GM13977 (cell line): ENCODE results near the gene RTN1.

Experiments used
- DNase-seq: peaks from one replicate; pipeline ENCODE4 v3.0.0; 2012; ENCODE audit warnings: low spot score
- CTCF ChIP-seq: IDR thresholded peaks from 2 replicates; pipeline ENCODE4 v1.5.1; 2012; ENCODE audit warnings: mild to moderate bottlenecking, control low read depth; ENCODE audit not compliant: insufficient read depth; ENCODE audit errors: extremely low read depth, missing control alignments
- in situ Hi-C: fragments of 300-500 bp; cut with MboI; formaldehyde crosslinking; loops from one replicate; pipeline ENCODE4 v1.12.0; 2022; ENCODE audit warnings: low sequenced_read_pairs, low pct_unique_long_range_greater_than_20kb, mixed read lengths, inconsistent platforms; ENCODE audit not compliant: unreplicated experiment

RTN1 gene

DNA sequence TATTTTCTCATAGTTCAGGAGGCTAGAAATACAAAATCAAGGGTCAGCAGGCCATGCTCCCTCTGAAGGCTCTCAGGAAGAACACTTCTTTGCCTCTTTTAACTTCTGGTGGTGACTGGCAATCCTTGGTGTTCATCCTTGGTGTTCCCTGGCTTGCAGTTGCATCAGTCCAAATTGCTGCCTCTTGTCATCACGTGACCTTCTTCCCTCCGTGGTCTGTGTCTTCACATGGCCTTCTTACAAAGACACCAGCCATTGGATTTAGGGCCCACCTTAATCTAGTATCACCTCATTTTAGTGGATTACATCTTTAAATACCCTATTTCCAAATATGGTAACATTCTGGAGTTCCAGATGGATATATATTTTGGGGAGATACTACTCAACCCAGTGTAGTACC lies 41.9 kb upstream of the RTN1 start:
- no peak for DNase-seq
- TF ChIP-seq CTCF: no peak
- in situ Hi-C loops: no loop called here

DNA sequence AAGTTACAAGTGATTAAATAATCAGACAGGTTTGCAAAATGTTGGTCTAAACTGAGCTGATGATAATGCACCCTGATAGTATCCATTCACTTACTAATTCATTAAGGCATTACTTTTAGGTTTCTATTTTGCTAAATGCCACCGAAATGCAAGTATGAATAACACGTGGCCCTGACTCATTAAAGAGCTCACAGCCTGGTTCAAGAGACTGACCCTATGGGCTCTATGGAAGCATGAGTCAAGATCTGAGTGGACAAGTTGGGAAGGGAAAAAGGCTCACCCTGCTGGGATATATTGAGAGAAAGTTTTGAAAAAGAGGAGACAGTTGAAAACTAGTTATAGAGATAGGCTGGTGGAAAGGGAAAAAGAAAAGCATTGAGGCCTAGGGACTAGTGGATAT lies 34.6 kb upstream of the RTN1 start:
- TF ChIP-seq CTCF: no peak
- in situ Hi-C loops: no loop called here
- no peak for DNase-seq

- no peak for TF ChIP-seq CTCF
- in situ Hi-C loops: no loop called here
- DNase-seq: no peak
Observed at GRCh38 chr14:59904184-59904583, 33.6 kb upstream of the RTN1 start.

GRCh38 chr14:59900556-59900955 lies 30.0 kb upstream of the RTN1 start:
- DNase-seq: no peak
- in situ Hi-C loops: no loop called here
- no peak for TF ChIP-seq CTCF

DNA sequence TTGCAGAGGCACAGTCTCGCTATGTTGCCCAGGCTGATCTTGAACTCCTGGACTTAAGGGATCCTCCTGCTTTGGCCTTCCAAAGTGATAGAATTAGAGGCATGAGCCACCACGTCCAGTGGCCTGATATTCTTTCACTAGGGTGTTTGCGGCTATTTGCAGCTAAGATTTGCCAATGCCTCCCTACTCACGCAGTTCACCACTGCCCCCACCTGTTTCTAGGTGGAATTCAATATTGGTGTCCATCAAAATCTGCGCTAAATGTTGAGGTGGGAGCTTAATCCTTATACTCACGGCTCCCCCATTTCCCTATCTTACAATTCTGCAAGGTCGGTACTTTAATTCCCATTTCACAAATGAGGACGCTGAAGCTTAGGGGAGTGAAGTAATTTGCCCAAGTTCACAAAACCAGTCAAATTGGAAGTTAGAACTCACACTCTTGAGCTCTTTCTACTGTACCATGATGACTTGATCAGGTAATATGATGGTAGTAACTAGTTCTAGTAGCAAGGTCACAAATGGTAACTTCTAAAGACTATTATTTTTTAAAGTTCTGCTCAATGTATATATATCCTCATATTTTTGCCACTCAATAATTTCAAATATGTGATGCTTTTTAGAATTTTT lies 27.3 kb upstream of the RTN1 start:
- peak; percentile 22 for DNase-seq
- peak; percentile 56 for TF ChIP-seq CTCF
- in situ Hi-C loops: loop anchor here (25.0 kb wide), 1 partner anchor 261 kb away; no protein-coding TSS in a partner anchor

GRCh38 chr14:59895721-59896120 lies 25.1 kb upstream of the RTN1 start:
- DNase-seq: no peak
- in situ Hi-C loops: loop anchor here (25.0 kb wide), 1 partner anchor 258 kb away; no protein-coding TSS in a partner anchor
- no peak for TF ChIP-seq CTCF

DNA sequence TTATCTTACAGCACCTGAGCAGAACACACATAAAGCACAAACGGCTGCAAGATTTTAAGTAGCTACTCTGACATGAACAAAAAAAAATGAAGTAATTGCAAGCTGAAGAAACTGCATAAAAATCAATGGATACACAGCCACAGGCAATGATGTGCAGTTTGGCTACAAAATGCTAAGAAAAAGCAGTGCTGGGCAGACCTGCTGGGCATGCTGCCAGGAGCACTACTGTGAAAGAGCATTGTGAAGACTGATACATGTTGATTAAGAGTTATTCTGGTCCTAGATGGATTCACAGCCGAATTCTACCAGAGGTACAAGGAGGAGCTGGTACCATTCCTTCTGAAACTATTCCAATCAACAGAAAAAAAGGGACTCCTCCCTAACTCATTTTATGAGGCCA lies 20.1 kb upstream of the RTN1 start:
- no peak for DNase-seq
- no peak for TF ChIP-seq CTCF

More for the DNA sequence above, 20.1 kb upstream of the RTN1 start:
- in situ Hi-C loops: loop anchor here (25.0 kb wide), 1 partner anchor 253 kb away; no protein-coding TSS in a partner anchor
